Measurements from ENCODE around the gene TRNP1. TPM values are rescaled to one million over a fixed set of nuclear protein-coding genes. Genes with fewer than 3 reads are reported as not detected.
A peak's percentile ranks its signal among the peaks of the same experiment; 100 is the strongest.

Gene TRNP1
- total RNA-seq, 1 experiment from 2014 or later, result 7.9 TPM

DNA sequence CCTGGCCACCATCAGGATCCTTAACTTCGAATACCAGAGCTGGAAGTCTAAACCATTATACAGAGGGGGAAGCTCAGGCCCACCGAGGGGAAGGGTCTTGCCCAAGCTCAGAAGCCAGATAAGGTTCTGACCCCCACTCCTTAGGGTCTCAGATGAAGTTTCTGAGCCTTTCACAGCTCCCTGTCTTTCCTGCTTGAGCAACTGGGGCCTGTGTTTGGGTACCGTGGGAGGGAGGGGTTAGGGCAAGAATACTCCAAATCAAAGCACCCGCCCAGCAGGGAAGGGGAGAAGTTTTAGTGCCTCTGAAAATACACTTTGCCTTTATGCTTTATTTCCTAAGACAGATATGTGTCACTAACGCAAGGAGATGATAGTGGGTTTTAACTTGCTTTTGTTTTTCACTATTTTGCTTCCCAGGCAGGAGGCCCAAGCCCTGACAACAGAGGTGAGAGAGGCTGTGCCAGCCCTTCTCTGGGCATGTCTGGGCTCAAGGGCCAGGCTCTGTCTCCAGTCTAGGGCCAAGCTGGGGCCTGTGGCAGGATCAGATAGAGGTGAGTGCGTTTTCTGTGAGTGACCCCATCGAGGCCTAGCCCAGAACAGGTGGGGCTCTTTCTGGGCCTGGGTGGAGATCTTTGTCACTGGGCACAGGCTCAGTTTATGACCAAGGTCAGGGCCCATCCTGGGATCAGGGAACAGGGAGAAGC lies 39.7 kb downstream of the TRNP1 start:
- no TSS peak for BruUV-seq (replicated peaks)
- Histone ChIP-seq H3F3A (ENCODE audit: insufficient read depth, low read depth) (peaks cover 15% of the 10 kb centered on the region), H3K9me2 (ENCODE audit: insufficient read depth) (no peaks in the 10 kb centered on the region), H3K36me3 (ENCODE audit: low read depth) (no peaks in the 10 kb centered on the region), H2AFZ (no peak overlapping the region), H3K4me1 (replicated peaks; ENCODE audit: insufficient read depth) (peaks cover 5% of the 10 kb centered on the region; the same call in 1 of the 2 replicates), H3K27me3 (ENCODE audit: insufficient read depth, low read depth) (no peaks in the 10 kb centered on the region), H3K4me2 (no peak overlapping the region), H4K20me1 (ENCODE audit: insufficient read depth) (no peaks in the 10 kb centered on the region), H3K27ac (no peak overlapping the region), H3K79me2 (ENCODE audit: low read depth) (no peaks in the 10 kb centered on the region), H3K4me3 (no peak overlapping the region), H3K9me3 (ENCODE audit: insufficient read depth, low read depth) (no peaks in the 10 kb centered on the region)
- POLR2A ChIA-PET (ENCODE audit: unreplicated experiment), result no interaction called here
- DNase-seq, result peak in 1 of 2 experiments; percentile 24
- intact Hi-C loops (cut with micrococcal nuclease; ENCODE audit: unreplicated experiment), result no loop called here
- CTCF ChIA-PET, result interaction anchor here (0.5 kb wide), 1 partner anchor 13 kb away, joined by 14 read pairs; no protein-coding TSS in a partner anchor
- TF ChIP-seq EZH2 (IDR thresholded peaks at IDR 0.05; ENCODE audit: low read depth), result no peak
- TF ChIP-seq, protein P1, sequence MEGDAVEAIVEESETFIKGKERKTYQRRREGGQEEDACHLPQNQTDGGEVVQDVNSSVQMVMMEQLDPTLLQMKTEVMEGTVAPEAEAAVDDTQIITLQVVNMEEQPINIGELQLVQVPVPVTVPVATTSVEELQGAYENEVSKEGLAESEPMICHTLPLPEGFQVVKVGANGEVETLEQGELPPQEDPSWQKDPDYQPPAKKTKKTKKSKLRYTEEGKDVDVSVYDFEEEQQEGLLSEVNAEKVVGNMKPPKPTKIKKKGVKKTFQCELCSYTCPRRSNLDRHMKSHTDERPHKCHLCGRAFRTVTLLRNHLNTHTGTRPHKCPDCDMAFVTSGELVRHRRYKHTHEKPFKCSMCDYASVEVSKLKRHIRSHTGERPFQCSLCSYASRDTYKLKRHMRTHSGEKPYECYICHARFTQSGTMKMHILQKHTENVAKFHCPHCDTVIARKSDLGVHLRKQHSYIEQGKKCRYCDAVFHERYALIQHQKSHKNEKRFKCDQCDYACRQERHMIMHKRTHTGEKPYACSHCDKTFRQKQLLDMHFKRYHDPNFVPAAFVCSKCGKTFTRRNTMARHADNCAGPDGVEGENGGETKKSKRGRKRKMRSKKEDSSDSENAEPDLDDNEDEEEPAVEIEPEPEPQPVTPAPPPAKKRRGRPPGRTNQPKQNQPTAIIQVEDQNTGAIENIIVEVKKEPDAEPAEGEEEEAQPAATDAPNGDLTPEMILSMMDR (conservative IDR thresholded peaks at IDR 0.05), result no peak

DNA sequence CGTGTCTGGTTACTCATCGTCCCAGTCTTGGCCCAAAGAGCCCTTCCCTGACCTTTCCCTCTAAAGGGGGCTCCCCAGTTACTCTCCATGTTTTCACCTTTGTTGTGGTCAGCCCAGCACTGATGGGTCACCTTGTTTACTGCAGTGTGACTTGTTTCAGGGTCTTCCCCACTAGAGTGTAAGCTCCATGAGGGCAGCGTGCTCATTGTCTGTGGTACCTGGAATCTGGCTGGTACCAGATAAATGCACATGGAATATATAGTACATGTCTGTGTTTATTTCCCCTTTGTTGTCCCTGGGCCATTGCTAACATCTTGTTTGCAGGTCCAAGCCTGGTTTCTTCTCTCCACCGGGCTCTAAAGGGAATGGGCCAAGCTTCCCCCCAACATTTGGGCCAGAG lies 41.9 kb downstream of the TRNP1 start:
- no peak for DNase-seq
- H3K4me2 ChIP-seq, result no peak overlapping the region
- peaks cover 5% of the 10 kb centered on the region; the same call in 1 of the 2 replicates for H3K4me1 ChIP-seq (replicated peaks; ENCODE audit: insufficient read depth)
- H3K36me3 ChIP-seq (ENCODE audit: low read depth), result no peaks in the 10 kb centered on the region
- ChIA-PET POLR2A (ENCODE audit: unreplicated experiment) (no interaction called here), CTCF (interaction anchor here (1.0 kb wide), 1 partner anchor 39 kb away, joined by 3 read pairs; no protein-coding TSS in a partner anchor)
- H3K4me3 ChIP-seq, result no peak overlapping the region
- no peak overlapping the region for H3K27ac ChIP-seq
- H3K9me2 ChIP-seq (ENCODE audit: insufficient read depth), result no peaks in the 10 kb centered on the region
- H3K27me3 ChIP-seq (ENCODE audit: insufficient read depth, low read depth), result no peaks in the 10 kb centered on the region
- H3K79me2 ChIP-seq (ENCODE audit: low read depth), result no peaks in the 10 kb centered on the region
- H2AFZ ChIP-seq, result no peak overlapping the region
- intact Hi-C loops (cut with micrococcal nuclease; ENCODE audit: unreplicated experiment), result no loop called here
- BruUV-seq (replicated peaks), result no TSS peak
- H4K20me1 ChIP-seq (ENCODE audit: insufficient read depth), result no peaks in the 10 kb centered on the region
- TF ChIP-seq, protein P1 (conservative IDR thresholded peaks at IDR 0.05), result no peak
- no peak for TF ChIP-seq EZH2 (IDR thresholded peaks at IDR 0.05; ENCODE audit: low read depth)
- peaks cover 15% of the 10 kb centered on the region for H3F3A ChIP-seq (ENCODE audit: insufficient read depth, low read depth)
- H3K9me3 ChIP-seq (ENCODE audit: insufficient read depth, low read depth), result no peaks in the 10 kb centered on the region

DNA sequence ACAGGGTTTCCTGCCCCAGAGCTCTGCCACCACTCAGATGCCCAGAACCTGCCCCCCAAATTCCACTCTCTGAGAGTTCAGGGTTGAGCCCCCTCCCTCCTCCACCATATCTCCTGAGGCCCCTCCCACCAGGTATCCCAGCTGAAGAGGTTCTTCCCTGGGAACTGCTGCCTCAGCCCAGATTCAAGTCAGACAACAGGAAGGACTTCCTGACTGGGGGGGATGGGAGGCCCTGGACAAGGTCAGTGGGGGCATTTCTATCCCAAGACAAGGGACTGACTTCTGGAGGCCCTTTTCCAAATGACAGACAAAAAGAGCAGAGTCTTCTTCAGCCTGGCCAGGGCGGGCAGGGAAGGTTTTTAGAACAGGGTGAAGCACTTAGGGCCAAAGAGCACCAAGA lies 43.2 kb downstream of the TRNP1 start:
- H3K27ac ChIP-seq, result no peak overlapping the region
- ChIA-PET POLR2A (ENCODE audit: unreplicated experiment) (interaction anchor here (0.7 kb wide), 1 partner anchor 24 kb away, joined by 12 read pairs; the partner anchor contains the start of gene TENT5B), CTCF (interaction anchor here (0.7 kb wide), 1 partner anchor 15 kb away, joined by 4 read pairs; no protein-coding TSS in a partner anchor)
- no peak overlapping the region for H2AFZ ChIP-seq
- peaks cover 5% of the 10 kb centered on the region; the same call in 1 of the 2 replicates for H3K4me1 ChIP-seq (replicated peaks; ENCODE audit: insufficient read depth)
- H3K36me3 ChIP-seq (ENCODE audit: low read depth), result no peaks in the 10 kb centered on the region
- no peaks in the 10 kb centered on the region for H4K20me1 ChIP-seq (ENCODE audit: insufficient read depth)
- no peaks in the 10 kb centered on the region for H3K27me3 ChIP-seq (ENCODE audit: insufficient read depth, low read depth)
- no peak for DNase-seq
- TF ChIP-seq, protein P1 (conservative IDR thresholded peaks at IDR 0.05), result no peak
- no peak for TF ChIP-seq EZH2 (IDR thresholded peaks at IDR 0.05; ENCODE audit: low read depth)
- no TSS peak for BruUV-seq (replicated peaks)
- peaks cover 6% of the 10 kb centered on the region; the same call in 1 of the 2 replicates for H3F3A ChIP-seq (ENCODE audit: insufficient read depth, low read depth)
- H3K9me3 ChIP-seq (ENCODE audit: insufficient read depth, low read depth), result no peaks in the 10 kb centered on the region
- no peak overlapping the region for H3K4me3 ChIP-seq
- H3K4me2 ChIP-seq, result no peak overlapping the region
- H3K79me2 ChIP-seq (ENCODE audit: low read depth), result no peaks in the 10 kb centered on the region
- H3K9me2 ChIP-seq (ENCODE audit: insufficient read depth), result no peaks in the 10 kb centered on the region
- intact Hi-C loops (cut with micrococcal nuclease; ENCODE audit: unreplicated experiment), result no loop called here

Data from PC-9 (cell line).